ENCODE results near the gene TRAT1. TPM values are rescaled to one million over a fixed set of nuclear protein-coding genes. Genes with fewer than 3 reads are reported as not detected.

TRAT1 gene
- total RNA-seq, 6 experiments from 2014 or later, result 0.27 to 1.9 (median 1.5) TPM; not detected in 3

DNA sequence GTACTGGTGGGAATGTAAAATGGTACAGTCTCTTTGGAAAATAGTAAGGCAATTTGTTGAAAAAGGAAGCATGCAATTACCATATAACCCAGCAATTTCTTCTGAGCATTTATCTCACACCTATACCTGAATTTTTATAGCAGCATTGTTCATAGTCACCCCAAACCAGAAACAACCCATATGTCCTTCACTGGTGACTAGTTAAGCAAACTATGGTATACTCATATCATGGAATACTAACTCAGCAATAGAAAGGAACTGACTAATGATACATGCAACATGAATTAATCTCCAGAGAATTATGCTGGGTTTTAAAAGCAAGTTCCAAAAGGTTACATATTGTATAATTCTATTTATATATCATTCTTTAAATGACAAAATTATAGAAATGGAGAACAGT lies 60.2 kb downstream of the TRAT1 start:
- Histone ChIP-seq H3K27ac (no peak overlapping the region), H3K27me3 (no peaks in the 10 kb centered on the region), H3K4me1 (peaks cover 0 to 6% (median 0%) of the 10 kb centered on the region in 4 donors), H3K9me3 (no peaks in the 10 kb centered on the region), H3K4me3 (no peak overlapping the region), H3K36me3 (no peaks in the 10 kb centered on the region)
- DNase-seq (no peak), ATAC-seq (no peak)
- TF ChIP-seq, protein P1, sequence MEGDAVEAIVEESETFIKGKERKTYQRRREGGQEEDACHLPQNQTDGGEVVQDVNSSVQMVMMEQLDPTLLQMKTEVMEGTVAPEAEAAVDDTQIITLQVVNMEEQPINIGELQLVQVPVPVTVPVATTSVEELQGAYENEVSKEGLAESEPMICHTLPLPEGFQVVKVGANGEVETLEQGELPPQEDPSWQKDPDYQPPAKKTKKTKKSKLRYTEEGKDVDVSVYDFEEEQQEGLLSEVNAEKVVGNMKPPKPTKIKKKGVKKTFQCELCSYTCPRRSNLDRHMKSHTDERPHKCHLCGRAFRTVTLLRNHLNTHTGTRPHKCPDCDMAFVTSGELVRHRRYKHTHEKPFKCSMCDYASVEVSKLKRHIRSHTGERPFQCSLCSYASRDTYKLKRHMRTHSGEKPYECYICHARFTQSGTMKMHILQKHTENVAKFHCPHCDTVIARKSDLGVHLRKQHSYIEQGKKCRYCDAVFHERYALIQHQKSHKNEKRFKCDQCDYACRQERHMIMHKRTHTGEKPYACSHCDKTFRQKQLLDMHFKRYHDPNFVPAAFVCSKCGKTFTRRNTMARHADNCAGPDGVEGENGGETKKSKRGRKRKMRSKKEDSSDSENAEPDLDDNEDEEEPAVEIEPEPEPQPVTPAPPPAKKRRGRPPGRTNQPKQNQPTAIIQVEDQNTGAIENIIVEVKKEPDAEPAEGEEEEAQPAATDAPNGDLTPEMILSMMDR (IDR thresholded peaks at IDR 0.05), result no peak
- TF ChIP-seq POLR2A (IDR thresholded peaks at IDR 0.05), result no peak
- intact Hi-C loops (cut with DNase I), result no loop called here

DNA sequence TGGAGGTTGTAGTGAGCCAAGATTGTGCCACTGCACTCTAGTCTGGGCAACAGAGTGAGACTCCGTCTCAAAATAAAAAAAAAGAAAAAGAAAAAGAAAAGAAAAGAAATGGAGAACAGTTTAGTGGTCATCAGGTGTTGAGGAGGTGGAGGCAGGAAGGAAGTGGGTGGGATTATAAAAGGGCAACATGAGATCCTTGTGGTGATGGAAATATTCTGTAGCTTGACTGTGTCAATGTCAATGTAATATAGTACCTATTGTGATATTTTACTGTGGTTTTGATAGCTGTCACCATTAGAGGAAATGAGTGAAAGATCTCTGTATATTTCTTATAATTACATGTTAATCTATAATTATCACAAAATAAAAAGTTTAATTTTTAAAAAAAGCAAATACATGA lies 60.8 kb downstream of the TRAT1 start:
- Histone ChIP-seq H3K9me3 (no peaks in the 10 kb centered on the region), H3K4me3 (no peak overlapping the region), H3K4me1 (peaks cover 0 to 6% (median 0%) of the 10 kb centered on the region in 4 donors), H3K27ac (no peak overlapping the region), H3K27me3 (no peaks in the 10 kb centered on the region), H3K36me3 (no peaks in the 10 kb centered on the region)
- TF ChIP-seq, protein P1 (IDR thresholded peaks at IDR 0.05), result no peak
- 0% methylated on average over 1 of the region's 1 CpG for WGBS (ENCODE audit: insufficient coverage, low coverage, low lambda C conversion rate, missing lambda C conversion rate)
- DNase-seq, result no peak
- intact Hi-C loops (cut with DNase I), result no loop called here
- no peak for ATAC-seq

DNA sequence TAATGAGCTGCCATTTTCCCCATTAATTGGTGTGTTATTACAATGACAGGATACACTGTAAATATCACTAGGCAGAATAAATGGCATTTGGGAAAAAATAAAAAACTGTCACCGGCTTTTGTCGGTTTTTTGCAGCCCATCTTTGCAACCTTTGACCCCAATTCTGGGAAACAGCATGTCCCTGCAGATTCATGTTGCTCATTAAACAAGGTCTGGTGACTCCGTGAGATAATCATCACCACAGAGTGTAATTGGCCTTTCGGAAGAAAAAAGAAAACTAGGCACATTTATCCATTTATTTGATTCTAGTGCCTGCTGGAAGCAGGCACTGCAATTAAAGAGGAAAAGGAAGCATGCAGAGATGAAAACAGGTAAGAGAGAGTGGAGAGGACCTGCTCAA lies 64.5 kb downstream of the TRAT1 start:
- Histone ChIP-seq H3K36me3 (no peaks in the 10 kb centered on the region), H3K4me3 (no peak overlapping the region)

DNA sequence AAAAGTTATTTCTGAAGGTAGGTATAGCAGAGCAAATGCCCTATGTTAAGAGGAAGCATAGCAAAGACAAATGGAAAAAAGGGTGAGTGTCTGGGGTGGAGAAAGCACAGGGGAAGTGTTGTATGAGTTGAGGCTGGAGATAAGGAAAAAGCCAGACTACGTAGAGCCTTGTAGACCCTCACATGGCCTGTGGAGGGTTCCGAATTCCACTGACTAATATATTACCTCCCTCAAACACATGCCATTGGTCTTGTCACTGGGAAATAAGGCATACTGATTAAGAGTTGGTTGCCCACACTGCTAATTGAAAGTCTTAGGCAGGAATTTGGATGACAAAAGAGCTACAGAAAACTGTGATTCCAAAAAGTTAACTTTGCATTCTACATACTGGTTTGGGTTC lies 65.2 kb downstream of the TRAT1 start:
- ATAC-seq, result no peak
- no peaks in the 10 kb centered on the region for H3K27me3 ChIP-seq
- peaks cover 0 to 6% (median 0%) of the 10 kb centered on the region in 4 donors for H3K4me1 ChIP-seq
- TF ChIP-seq POLR2A (IDR thresholded peaks at IDR 0.05), result no peak
- TF ChIP-seq, protein P1 (IDR thresholded peaks at IDR 0.05), result no peak
- no peaks in the 10 kb centered on the region for H3K36me3 ChIP-seq
- intact Hi-C loops (cut with DNase I), result no loop called here
- H3K27ac ChIP-seq, result no peak overlapping the region
- H3K4me3 ChIP-seq, result no peak overlapping the region
- no peak for DNase-seq
- H3K9me3 ChIP-seq, result no peaks in the 10 kb centered on the region
- WGBS (ENCODE audit: insufficient coverage, low coverage, low lambda C conversion rate, missing lambda C conversion rate), result 50% methylated on average over 2 of the region's 2 CpGs

More for the DNA sequence above, 64.5 kb downstream of the TRAT1 start:
- no peak for ATAC-seq
- 29% methylated on average over 4 of the region's 4 CpGs for WGBS (ENCODE audit: insufficient coverage, low coverage, low lambda C conversion rate, missing lambda C conversion rate)
- TF ChIP-seq, protein P1 (IDR thresholded peaks at IDR 0.05), result no peak
- TF ChIP-seq POLR2A (IDR thresholded peaks at IDR 0.05), result no peak
- Histone ChIP-seq H3K4me1 (peaks cover 0 to 6% (median 0%) of the 10 kb centered on the region in 4 donors), H3K9me3 (no peaks in the 10 kb centered on the region), H3K27me3 (no peaks in the 10 kb centered on the region), H3K27ac (no peak overlapping the region)
- intact Hi-C loops (cut with DNase I), result no loop called here
- no peak for DNase-seq

DNA sequence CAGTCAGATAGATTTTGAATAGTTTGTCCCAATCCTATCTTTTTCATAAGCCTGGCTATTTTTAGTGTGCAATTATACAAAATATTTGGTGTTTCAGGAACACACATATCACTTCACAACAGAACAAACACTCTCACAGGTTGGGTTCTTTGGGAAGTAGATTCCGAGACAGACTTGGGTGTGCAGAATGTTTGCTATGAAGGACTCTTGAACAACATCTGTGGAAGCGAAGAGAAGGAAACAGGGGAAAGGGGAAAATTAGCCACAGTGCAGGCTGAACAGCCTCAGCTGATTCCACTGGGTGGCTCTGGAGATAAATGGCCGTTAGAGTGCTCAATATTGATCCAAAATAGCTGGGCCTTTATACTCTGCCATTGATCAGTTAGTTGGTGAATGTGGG lies 69.2 kb downstream of the TRAT1 start:
- ATAC-seq (no peak), DNase-seq (no peak)
- Histone ChIP-seq H3K4me3 (no peak overlapping the region), H3K27me3 (no peaks in the 10 kb centered on the region), H3K27ac (no peak overlapping the region), H3K36me3 (no peaks in the 10 kb centered on the region), H3K9me3 (no peaks in the 10 kb centered on the region), H3K4me1 (peaks cover 0 to 6% (median 0%) of the 10 kb centered on the region in 4 donors)
- intact Hi-C loops (cut with DNase I), result no loop called here
- WGBS (ENCODE audit: insufficient coverage, low coverage, low lambda C conversion rate, missing lambda C conversion rate), result 37% methylated on average over 3 of the region's 3 CpGs
- TF ChIP-seq, protein P1 (IDR thresholded peaks at IDR 0.05), result no peak
- TF ChIP-seq POLR2A (IDR thresholded peaks at IDR 0.05), result no peak

All from right lobe of liver (tissue), 6 donors.